Neural progenitor cell (in vitro differentiated cells): ENCODE data around the gene ROBO2.

ENCODE experiments used
- CTCF ChIP-seq: fragments of 200-600 bp; sonication (generic); IDR thresholded peaks from 2 replicates; pipeline ENCODE4 v1.5.1; 2017; ENCODE audit warnings: antibody characterized with exemption, mild to moderate bottlenecking
- EZH2 ChIP-seq: fragments of 200-600 bp; sonication (generic); IDR thresholded peaks from 2 replicates; pipeline ENCODE4 v1.6.1; 2017; ENCODE audit warnings: antibody characterized with exemption, mild to moderate bottlenecking, moderate library complexity

- TF ChIP-seq EZH2 (no peak), CTCF (no peak)
Observed at GRCh38 chr3:77407441-77407840, 367.5 kb downstream of the ROBO2 start.
